Neuronal stem cell (in vitro differentiated cells): ENCODE measurements around the gene GMNN.

Source experiments
- DNase-seq: peaks from one replicate; pipeline ENCODE4 v3.0.0-alpha.2; 2013; ENCODE audit warnings: low spot score
- H2AFZ ChIP-seq: one replicate; pipeline ENCODE4 v1.6.1; 2013; ENCODE audit warnings: mild to moderate bottlenecking, low read length, inconsistent platforms
- H2AK5ac ChIP-seq: 2 replicates; pipeline ENCODE4 v1.6.1; 2013; ENCODE audit warnings: low read depth, mild to moderate bottlenecking, inconsistent platforms, low read length, moderate library complexity, mixed read lengths
- H2BK120ac ChIP-seq: 2 replicates; pipeline ENCODE4 v1.6.1; 2013; ENCODE audit warnings: low read depth, mild to moderate bottlenecking, inconsistent platforms, low read length, moderate library complexity, mixed read lengths
- H2BK12ac ChIP-seq: one replicate; pipeline ENCODE4 v1.6.1; 2013; ENCODE audit warnings: low read length, inconsistent platforms
- H2BK15ac ChIP-seq: 2 replicates; pipeline ENCODE4 v1.6.1; 2013; ENCODE audit warnings: mild to moderate bottlenecking, low read length, inconsistent platforms, mixed read lengths
- H2BK5ac ChIP-seq: one replicate; pipeline ENCODE4 v1.6.1; 2013; ENCODE audit warnings: inconsistent platforms, mild to moderate bottlenecking, low read length, moderate library complexity
- H3K14ac ChIP-seq: one replicate; pipeline ENCODE4 v1.6.1; 2013; ENCODE audit warnings: low read length, inconsistent platforms
- H3K18ac ChIP-seq: 2 replicates; pipeline ENCODE4 v1.6.1; 2013; ENCODE audit warnings: low read length, inconsistent platforms
- H3K23ac ChIP-seq: 2 replicates; pipeline ENCODE4 v1.6.1; 2013; ENCODE audit warnings: low read depth, mild to moderate bottlenecking, mixed read lengths, low read length, inconsistent platforms; ENCODE audit not compliant: poor library complexity
- H3K27ac ChIP-seq: replicated peaks from 3 replicates; pipeline ENCODE4 v1.5.1; 2013; ENCODE audit warnings: low read length, inconsistent platforms
- H3K27me3 ChIP-seq, 3 experiments: 2 replicates each; pipeline ENCODE4 v1.6.1; 2013; ENCODE audit warnings: low read length in 3 of 3, mild to moderate bottlenecking in 2 of 3, inconsistent platforms in 1 of 3, low read depth in 1 of 3, mixed read lengths in 1 of 3, moderate library complexity in 1 of 3; ENCODE audit not compliant: control insufficient read depth in 3 of 3, insufficient read depth in 3 of 3
- H3K36me3 ChIP-seq, 2 donors: replicated peaks in 1 of 2; 2 replicates each; pipeline ENCODE4 v1.6.1; 2013; ENCODE audit warnings: low read length in 2 of 2; ENCODE audit not compliant: control insufficient read depth in 2 of 2, insufficient read depth in 2 of 2
- H3K4ac ChIP-seq: 2 replicates; pipeline ENCODE4 v1.6.1; 2013; ENCODE audit warnings: inconsistent platforms, mild to moderate bottlenecking, low read length, moderate library complexity
- H3K4me1 ChIP-seq, 2 donors: 1 replicate in 1 of 2; 2 replicates in 1 of 2; pipeline ENCODE4 v1.6.1; 2013; ENCODE audit warnings: low read length in 2 of 2, low read depth in 1 of 2; ENCODE audit not compliant: control insufficient read depth in 2 of 2, insufficient read depth in 1 of 2
- H3K4me2 ChIP-seq: one replicate; pipeline ENCODE4 v1.6.1; 2013; ENCODE audit warnings: mild to moderate bottlenecking, low read length, inconsistent platforms; ENCODE audit not compliant: insufficient read depth, poor library complexity, severe bottlenecking
- H3K4me3 ChIP-seq, 2 donors: 2 replicates each; pipeline ENCODE4 v1.5.1; 2013; ENCODE audit warnings: low read length in 2 of 2, mild to moderate bottlenecking in 2 of 2, inconsistent platforms in 1 of 2, moderate library complexity in 1 of 2
- H3K79me1 ChIP-seq: one replicate; pipeline ENCODE4 v1.6.1; 2013; ENCODE audit warnings: low read depth, mild to moderate bottlenecking, inconsistent platforms, low read length, moderate library complexity
- H3K9ac ChIP-seq: one replicate; pipeline ENCODE4 v1.6.1; 2013; ENCODE audit warnings: mild to moderate bottlenecking, low read depth, low read length, inconsistent platforms; ENCODE audit not compliant: poor library complexity
- H3K9me3 ChIP-seq, 2 donors: replicated peaks in 1 of 2; 2 replicates each; pipeline versions ENCODE3 to v1.6.1; 2013; ENCODE audit warnings: low read length in 2 of 2, mild to moderate bottlenecking in 2 of 2, inconsistent platforms in 1 of 2, low read depth in 1 of 2, mixed read lengths in 1 of 2, moderate library complexity in 1 of 2; ENCODE audit not compliant: control insufficient read depth in 2 of 2, insufficient read depth in 1 of 2
- H4K8ac ChIP-seq: one replicate; pipeline ENCODE4 v1.6.1; 2013; ENCODE audit warnings: low read depth, mild to moderate bottlenecking, inconsistent platforms, low read length, moderate library complexity
- H4K91ac ChIP-seq: one replicate; pipeline ENCODE4 v1.6.1; 2013; ENCODE audit warnings: low read length, low read depth, mild to moderate bottlenecking, inconsistent platforms; ENCODE audit not compliant: poor library complexity
- WGBS, 2 donors: extraction: QIAGEN DNeasy Blood & Tissue Kit; methylation state at CpG; one replicate each; pipeline ENCODE4 v1.1.7; 2013; ENCODE audit warnings: missing lambda C conversion rate in 2 of 2, mixed read lengths in 1 of 2; ENCODE audit not compliant: insufficient read length in 2 of 2, insufficient replicate concordance in 1 of 2; ENCODE audit errors: extremely low coverage in 2 of 2; 5-methylcytosine and 5-hydroxymethylcytosine counted together

The GMNN gene

GRCh38 chr6:24825130-24825630, 50.4 kb downstream of the GMNN start:
- Histone ChIP-seq H3K18ac (no peak overlapping the region), H2BK5ac (no peak overlapping the region), H3K4me1 (no peaks in the 10 kb centered on the region), H3K23ac (no peak overlapping the region), H4K91ac (no peak overlapping the region), H3K27ac (no peak overlapping the region), H2BK12ac (no peak overlapping the region), H3K4me2 (no peak overlapping the region), H2BK15ac (no peak overlapping the region), H3K14ac (no peak overlapping the region), H3K27me3 (no peaks in the 10 kb centered on the region), H3K9me3 (no peaks in the 10 kb centered on the region), H3K4ac (no peak overlapping the region), H3K79me1 (no peaks in the 10 kb centered on the region), H2AFZ (no peak overlapping the region), H4K8ac (no peak overlapping the region), H3K9ac (no peak overlapping the region), H2BK120ac (no peak overlapping the region), H2AK5ac (no peak overlapping the region), H3K36me3 (peaks cover 0 to 40% of the 10 kb centered on the region in 2 donors), H3K4me3 (no peak overlapping the region)
- WGBS, 2 donors, result no CpG with 5 or more reads among the region's 2 CpGs
- no peak for DNase-seq

GRCh38 chr6:24827162-24827561, 52.4 kb downstream of the GMNN start:
- no peak for DNase-seq
- Histone ChIP-seq H3K4me1 (peaks cover 0 to 4% of the 10 kb centered on the region in 2 donors), H4K91ac (no peak overlapping the region), H3K23ac (no peak overlapping the region), H2BK120ac (no peak overlapping the region), H2BK15ac (no peak overlapping the region), H3K14ac (no peak overlapping the region), H2AFZ (no peak overlapping the region), H2BK12ac (no peak overlapping the region), H2BK5ac (no peak overlapping the region), H3K18ac (no peak overlapping the region), H3K79me1 (no peaks in the 10 kb centered on the region), H3K9ac (no peak overlapping the region), H3K27me3 (no peaks in the 10 kb centered on the region), H3K4ac (no peak overlapping the region), H3K36me3 (peaks cover 0 to 57% of the 10 kb centered on the region in 2 donors), H3K4me3 (no peak overlapping the region), H3K27ac (no peak overlapping the region), H3K9me3 (no peaks in the 10 kb centered on the region), H4K8ac (no peak overlapping the region), H3K4me2 (no peak overlapping the region), H2AK5ac (no peak overlapping the region)
- WGBS, 2 donors, result no CpG with 5 or more reads among the region's 3 CpGs

- H3K4me3 ChIP-seq, result no peak overlapping the region
- no CpG with 5 or more reads among the region's 8 CpGs for WGBS, 2 donors
- H4K8ac ChIP-seq, result no peak overlapping the region
- H3K4me2 ChIP-seq, result no peak overlapping the region
- H4K91ac ChIP-seq, result no peak overlapping the region
- H3K14ac ChIP-seq, result no peak overlapping the region
- no peak overlapping the region for H3K18ac ChIP-seq
- no peak overlapping the region for H2BK15ac ChIP-seq
- no peak overlapping the region for H2BK12ac ChIP-seq
- H3K23ac ChIP-seq, result no peak overlapping the region
- peaks cover 0 to 64% of the 10 kb centered on the region in 2 donors for H3K36me3 ChIP-seq
- H3K27ac ChIP-seq, result no peak overlapping the region
- H3K79me1 ChIP-seq, result no peaks in the 10 kb centered on the region
- no peaks in the 10 kb centered on the region for H3K9me3 ChIP-seq
- no peak overlapping the region for H2BK5ac ChIP-seq
- H3K4ac ChIP-seq, result no peak overlapping the region
- H3K27me3 ChIP-seq, result no peaks in the 10 kb centered on the region
- peaks cover 0 to 4% of the 10 kb centered on the region in 2 donors for H3K4me1 ChIP-seq
- H2AFZ ChIP-seq, result no peak overlapping the region
- no peak overlapping the region for H3K9ac ChIP-seq
- H2BK120ac ChIP-seq, result no peak overlapping the region
- H2AK5ac ChIP-seq, result no peak overlapping the region
- no peak for DNase-seq
Observed at GRCh38 chr6:24827970-24828369, 53.2 kb downstream of the GMNN start.

GRCh38 chr6:24829657-24830056, 54.9 kb downstream of the GMNN start:
- H3K9me3 ChIP-seq, result no peaks in the 10 kb centered on the region
- H2AFZ ChIP-seq, result no peak overlapping the region
- no peaks in the 10 kb centered on the region for H3K79me1 ChIP-seq
- no peak for DNase-seq
- H2BK15ac ChIP-seq, result no peak overlapping the region
- no peak overlapping the region for H2BK12ac ChIP-seq
- no peak overlapping the region for H3K14ac ChIP-seq
- no peaks in the 10 kb centered on the region for H3K27me3 ChIP-seq
- H3K36me3 ChIP-seq, result peaks cover 0 to 52% of the 10 kb centered on the region in 2 donors
- no peak overlapping the region for H4K8ac ChIP-seq
- no peak overlapping the region for H3K23ac ChIP-seq
- H2BK5ac ChIP-seq, result no peak overlapping the region
- no peak overlapping the region for H4K91ac ChIP-seq
- H3K18ac ChIP-seq, result no peak overlapping the region
- no peak overlapping the region for H2BK120ac ChIP-seq
- peaks cover 0 to 4% of the 10 kb centered on the region in 2 donors for H3K4me1 ChIP-seq
- no peak overlapping the region for H3K9ac ChIP-seq
- no peak overlapping the region for H3K4ac ChIP-seq
- WGBS, 2 donors, result no CpG with 5 or more reads among the region's 3 CpGs
- H3K27ac ChIP-seq, result no peak overlapping the region
- no peak overlapping the region for H2AK5ac ChIP-seq
- no peak overlapping the region for H3K4me3 ChIP-seq
- no peak overlapping the region for H3K4me2 ChIP-seq
